GM21529 (cell line): ENCODE measurements around the gene CENPP.
"Not testable (repeated sequence)": the region's sequence is repeated elsewhere in the genome, so short reads cannot be mapped to it uniquely, and the experiment has no call there.

ENCODE experiments used
- ATAC-seq: cut with Tn5 transposase; IDR thresholded peaks from one replicate; pipeline ENCODE4 v1.9.1; 2021; ENCODE audit not compliant: unreplicated experiment

The CENPP gene

GRCh38 chr9:92589923-92590322 lies 264.2 kb downstream of the CENPP start:
- ATAC-seq: no peak

- ATAC-seq: no peak
Observed at GRCh38 chr9:92590377-92590776, 264.6 kb downstream of the CENPP start.

DNA sequence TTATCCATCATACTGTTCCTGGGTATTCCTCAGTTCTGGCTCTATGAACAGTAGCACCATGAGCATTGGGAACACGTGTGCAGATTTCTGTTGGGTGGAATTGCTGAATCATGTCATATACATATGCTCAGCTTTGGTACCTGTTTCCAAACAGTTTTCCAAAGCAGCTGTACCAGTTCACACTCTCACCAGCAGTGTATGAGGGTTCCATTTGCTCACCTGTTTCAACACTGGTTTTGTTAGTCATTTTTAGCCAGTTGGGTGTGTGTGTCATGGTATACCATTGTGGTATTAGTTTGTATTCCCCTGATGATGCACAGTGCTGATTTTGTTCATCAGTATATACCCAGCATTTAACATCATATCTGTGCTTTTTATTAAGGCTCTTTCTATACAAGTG lies 266.8 kb downstream of the CENPP start:
- ATAC-seq: no peak

DNA sequence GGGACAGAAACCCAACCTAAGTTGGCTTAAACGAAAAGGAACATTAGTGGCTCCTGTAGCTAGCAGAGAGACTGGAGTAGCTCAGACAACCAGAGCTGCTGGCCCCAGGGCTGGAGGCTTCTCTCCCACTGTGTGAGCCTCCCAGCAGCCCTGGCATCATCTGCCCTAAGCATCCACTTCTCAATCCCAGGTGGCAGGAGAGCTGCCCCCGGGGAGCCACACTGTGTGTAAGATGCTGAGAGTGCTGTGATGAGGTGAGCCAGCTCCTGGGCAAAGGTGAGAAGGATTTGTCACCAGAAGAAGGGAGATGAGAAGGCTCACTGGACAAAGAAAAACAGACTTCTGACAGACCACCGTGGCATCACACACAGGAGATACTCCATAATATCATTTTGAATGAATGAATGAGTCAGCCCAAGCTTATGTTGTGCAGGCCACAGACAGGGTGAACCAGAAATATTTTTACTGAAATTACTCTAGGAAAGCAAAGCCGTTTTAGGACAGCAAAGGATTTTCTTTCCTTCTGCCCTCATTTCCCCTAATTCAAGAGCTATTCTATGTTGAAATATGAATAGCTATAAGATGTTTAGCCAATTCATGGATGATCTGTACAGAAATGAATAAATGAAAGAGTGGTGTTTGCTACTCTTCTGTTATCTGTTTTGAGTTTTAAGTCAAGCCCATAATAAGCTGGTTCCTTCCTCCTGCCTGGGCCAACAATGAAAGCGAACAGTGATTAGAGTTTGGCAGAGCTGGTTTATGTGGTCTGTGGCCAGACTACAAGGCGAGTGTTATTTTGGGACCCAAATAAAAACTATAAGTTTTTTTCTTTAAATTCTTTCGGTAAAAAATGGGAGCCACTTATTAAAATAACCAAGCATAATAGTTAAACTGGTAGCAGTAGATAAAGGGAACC lies 267.5 kb downstream of the CENPP start:
- ATAC-seq: no peak

- ATAC-seq: not testable (repeated sequence)
Observed at GRCh38 chr9:92595075-92595474, 269.3 kb downstream of the CENPP start.

GRCh38 chr9:92595930-92596329 lies 270.2 kb downstream of the CENPP start:
- ATAC-seq: no peak

DNA sequence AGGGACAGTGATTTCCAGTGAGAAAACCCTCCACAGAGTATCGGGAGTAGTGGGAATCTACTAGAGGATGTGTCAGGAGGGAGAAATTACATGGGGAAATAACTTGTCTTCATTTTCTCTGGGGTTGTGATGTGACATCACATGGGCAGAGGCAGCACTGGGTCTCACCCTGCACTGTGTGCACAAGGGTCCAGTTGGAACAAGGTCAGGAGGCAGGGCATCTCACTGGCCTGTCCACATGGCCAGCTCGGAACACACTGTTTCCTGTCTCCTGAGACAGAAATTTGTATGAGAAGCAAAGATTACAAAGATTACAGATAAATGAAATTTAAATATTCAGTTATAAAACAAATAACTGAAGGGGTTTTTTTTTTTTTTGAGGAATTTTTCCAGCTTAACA lies 272.6 kb downstream of the CENPP start:
- no peak for ATAC-seq

- no peak for ATAC-seq
Observed at GRCh38 chr9:92599938-92600461, 274.2 kb downstream of the CENPP start.

DNA sequence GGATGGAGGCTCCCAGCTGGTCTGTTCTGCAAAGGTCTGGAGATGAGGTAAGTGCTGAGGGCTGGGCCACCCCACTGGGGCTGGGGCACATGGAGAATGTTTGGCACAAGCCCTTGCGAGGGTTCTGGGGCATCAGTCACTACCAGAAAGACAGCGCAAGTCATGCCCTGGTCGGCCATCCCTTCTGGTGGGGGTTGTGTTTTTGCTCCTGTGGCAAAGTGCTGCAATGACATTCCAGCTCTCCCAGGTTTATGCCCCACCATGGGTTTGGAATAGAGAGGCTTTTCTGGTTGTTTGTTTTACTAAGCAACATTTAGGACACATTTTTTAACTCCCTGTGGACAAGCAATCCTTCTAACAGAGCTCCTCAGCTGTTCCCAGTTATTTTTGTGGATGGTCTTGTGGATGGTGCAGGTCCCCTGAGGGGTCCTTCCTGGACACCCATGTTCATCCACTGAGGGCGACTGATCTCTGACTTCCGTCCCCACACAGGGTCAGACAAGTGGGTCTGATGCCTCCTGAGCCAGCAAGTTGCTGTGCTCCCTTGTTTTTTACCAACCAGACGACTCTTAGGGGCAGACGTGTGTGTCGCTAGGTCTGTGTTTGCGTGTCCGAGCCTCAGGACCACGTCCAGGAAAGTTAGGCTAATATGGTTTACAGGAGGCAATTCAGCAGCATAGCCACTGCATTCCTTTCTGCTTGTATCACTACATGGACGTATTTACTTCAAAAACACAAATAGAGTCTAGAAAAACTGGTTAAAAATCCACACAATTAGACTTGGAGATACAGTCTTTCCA lies 274.9 kb downstream of the CENPP start:
- ATAC-seq: no peak

DNA sequence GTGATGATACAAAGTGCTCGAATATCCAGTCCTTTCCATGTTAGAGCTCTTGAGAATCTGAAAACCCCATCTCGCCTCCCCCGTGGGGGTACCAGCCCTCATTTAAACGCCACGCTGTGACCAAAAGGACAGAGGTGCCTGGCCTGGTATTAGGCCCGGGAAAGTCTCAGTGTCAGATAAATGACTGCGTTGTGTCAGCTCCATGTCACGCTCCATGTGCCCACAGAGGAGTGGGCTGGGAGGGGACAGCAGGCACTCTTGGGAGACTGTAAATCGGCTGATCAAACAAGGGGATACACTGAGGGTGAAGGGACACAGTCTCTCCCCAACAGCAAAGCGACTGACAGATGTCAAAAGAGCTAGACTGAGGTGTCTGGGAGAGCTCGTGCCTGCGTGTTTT lies 275.7 kb downstream of the CENPP start:
- ATAC-seq: no peak

DNA sequence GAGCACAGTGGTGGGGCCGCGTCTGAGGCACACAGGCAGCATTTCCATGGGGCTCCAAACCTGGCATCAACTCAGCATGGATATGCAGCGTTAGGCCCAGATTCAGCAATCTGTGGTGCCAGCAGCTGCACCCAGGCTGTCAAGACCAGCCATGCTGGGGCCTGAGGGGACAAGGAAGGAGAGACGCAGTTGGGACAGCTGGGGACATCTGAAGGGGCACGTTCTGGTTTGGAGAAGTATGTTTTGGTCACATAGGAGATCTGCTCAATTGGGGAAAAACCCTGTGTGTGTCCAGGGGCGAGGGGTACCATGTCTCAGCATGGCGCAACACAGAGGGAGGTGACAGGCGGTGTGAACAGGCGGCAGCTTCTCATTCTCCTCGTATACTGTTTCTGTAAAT lies 276.7 kb downstream of the CENPP start:
- ATAC-seq: no peak

DNA sequence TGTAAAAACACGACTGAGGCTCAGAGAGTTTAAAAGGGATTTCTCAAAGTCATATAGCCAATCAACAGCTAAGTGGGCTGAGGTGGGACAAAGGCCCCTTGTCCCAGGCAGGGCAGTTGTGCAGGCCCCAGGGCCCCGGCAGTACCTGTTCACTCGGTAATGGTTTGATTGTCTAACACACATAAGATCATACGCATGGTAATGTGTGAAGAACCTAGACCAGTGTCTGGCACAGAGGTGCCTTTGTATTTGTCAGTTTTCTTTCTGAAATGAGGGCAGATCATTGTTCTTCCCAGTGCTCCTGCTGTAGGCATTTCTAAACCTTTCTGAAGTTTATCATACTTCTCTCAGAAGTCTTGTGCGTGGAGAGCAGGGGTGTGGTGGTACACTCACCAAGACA lies 277.3 kb downstream of the CENPP start:
- ATAC-seq: no peak

GRCh38 chr9:92603990-92604389 lies 278.2 kb downstream of the CENPP start:
- no peak for ATAC-seq

GRCh38 chr9:92605224-92605623 lies 279.5 kb downstream of the CENPP start:
- ATAC-seq: no peak

DNA sequence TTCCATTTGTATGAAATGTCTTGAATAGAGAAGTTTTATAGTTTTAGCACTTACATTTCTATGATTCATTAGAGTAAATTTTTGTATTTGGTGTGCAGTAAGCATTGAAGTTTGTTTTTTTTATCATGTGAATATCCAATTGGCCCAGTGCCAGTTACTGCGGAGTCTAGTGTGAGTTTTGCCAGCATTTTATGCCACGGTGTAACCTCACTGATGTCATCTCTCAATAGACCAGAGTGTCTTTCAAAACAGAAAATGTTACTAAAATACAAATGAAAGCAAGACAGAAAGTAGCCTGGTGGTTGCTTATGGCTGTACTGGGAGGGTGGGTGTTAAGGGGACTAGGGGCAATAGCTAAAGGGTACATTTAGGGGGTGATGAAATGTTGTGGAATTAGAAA lies 281.3 kb downstream of the CENPP start:
- no peak for ATAC-seq

DNA sequence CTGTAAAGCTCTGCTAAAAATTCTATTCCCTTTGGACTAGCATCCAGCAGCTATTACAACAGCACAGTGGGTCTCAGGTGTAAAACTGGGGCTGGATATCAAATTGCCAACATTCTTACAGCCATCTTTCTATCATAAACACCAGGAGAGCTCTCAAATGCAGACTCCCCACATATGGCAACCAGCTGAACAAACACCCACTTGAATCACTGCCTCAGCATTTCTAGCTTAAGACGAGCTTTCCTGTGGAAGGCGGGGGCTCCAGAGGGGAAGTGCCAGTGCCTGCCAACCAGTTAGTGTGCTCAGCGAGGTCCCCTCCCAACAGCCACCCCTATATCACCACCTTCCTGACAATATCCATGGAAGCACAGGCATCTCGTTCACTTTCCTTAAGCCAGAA lies 282.0 kb downstream of the CENPP start:
- no peak for ATAC-seq

DNA sequence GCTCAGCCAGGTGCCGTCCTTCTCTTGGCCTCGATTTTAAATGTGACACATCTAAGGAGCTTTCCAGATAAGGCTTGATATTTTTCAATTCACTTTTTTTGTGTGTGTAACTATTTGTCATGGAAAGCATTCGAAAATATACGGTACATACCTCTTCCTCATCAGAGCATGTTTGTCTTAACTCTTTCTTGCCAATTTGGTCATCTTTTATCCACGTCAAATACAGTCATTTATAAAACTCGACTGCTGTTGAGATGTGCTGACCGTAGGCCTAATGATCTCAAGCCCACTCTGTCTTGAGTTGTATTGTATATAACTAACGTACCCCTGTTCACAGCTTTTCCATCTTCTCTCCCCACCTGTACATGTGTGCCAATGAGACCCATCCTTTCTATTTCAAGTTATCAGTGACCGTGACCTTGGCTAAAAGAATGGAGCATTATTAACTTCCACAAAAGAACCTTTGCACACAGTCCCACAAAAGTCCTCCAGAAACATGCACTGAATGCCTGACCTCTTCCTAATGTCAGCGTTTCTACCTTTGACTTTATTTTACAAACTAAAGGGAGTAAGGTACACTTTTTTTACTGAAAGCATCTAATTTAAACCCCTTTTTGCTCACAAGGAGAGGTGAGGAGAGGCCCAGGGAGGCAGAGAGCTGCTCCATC lies 282.6 kb downstream of the CENPP start:
- no peak for ATAC-seq

GRCh38 chr9:92608909-92609445 lies 283.2 kb downstream of the CENPP start:
- no peak for ATAC-seq

DNA sequence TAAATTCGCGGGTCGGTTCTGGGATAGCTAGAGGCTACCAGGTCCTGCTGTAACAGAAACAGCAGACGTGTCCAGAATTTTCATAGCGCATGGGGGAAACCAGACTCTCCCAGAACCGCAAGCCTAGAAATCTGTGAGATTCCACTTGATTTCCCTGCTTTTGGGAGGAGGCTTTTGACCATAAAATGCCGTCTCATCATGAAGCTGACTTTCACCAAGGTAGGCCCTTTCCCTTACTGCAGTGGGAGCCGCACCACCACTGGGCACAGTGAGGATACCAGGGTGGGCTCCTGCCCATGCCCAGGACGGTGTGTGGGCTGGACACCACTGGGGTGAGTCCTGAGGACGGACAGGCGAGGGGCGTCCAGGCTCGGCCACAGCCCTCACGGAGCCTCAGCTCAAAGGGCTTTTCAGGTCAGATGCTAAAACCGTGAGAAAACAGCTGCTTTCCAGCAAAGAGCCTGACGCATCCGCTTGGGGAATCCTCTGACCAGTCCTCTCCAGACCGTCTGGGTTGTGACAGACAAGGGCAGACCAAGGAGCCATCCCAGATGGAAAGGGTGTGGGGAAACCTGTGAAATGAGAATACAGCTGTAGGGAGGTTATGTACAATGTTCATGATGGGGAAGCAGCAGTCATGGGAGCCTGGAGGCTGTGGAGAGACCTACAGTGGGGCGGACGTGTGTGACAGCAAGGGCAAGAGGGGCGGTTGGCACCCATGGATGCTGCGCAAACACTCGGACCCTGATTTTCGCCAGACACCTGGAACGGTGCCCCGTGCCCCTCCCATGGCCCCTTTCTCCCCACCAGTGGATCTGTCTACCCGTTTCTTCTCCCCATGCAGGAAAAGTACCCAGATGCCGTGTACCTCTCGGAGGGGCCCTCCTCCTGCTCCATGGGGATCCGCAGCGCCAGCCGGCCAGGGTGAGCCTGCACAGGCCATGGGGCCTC lies 285.0 kb downstream of the CENPP start:
- no peak for ATAC-seq
